Measurements from ENCODE around the gene ARFGAP3.
"Not testable (repeated sequence)": the region's sequence is repeated elsewhere in the genome, so short reads cannot be mapped to it uniquely, and the experiment has no call there.

Gene ARFGAP3

GRCh38 chr22:42793848-42794405 lies 63.1 kb downstream of the ARFGAP3 start:
- DNase-seq (ENCODE audit: low read depth), result no peak

- no peak for DNase-seq (ENCODE audit: low read depth)
Measured at GRCh38 chr22:42792909-42793847, 63.9 kb downstream of the ARFGAP3 start.

GRCh38 chr22:42792453-42792908 lies 64.6 kb downstream of the ARFGAP3 start:
- no peak for DNase-seq (ENCODE audit: low read depth)

- DNase-seq (ENCODE audit: low read depth), result no peak
Measured at GRCh38 chr22:42791721-42792452, 65.2 kb downstream of the ARFGAP3 start.

- no peak for DNase-seq (ENCODE audit: low read depth)
Measured at GRCh38 chr22:42788466-42788865, 68.6 kb downstream of the ARFGAP3 start.

GRCh38 chr22:42788021-42788420 lies 69.1 kb downstream of the ARFGAP3 start:
- DNase-seq (ENCODE audit: low read depth), result no peak

- no peak for DNase-seq (ENCODE audit: low read depth)
Measured at GRCh38 chr22:42787357-42787736, 69.7 kb downstream of the ARFGAP3 start.

GRCh38 chr22:42786606-42787356 lies 70.3 kb downstream of the ARFGAP3 start:
- no peak for DNase-seq (ENCODE audit: low read depth)

- DNase-seq (ENCODE audit: low read depth), result no peak
Measured at GRCh38 chr22:42785706-42786499, 71.2 kb downstream of the ARFGAP3 start.

- not testable (repeated sequence) for DNase-seq (ENCODE audit: low read depth)
Measured at GRCh38 chr22:42782306-42782705, 74.8 kb downstream of the ARFGAP3 start.

- DNase-seq (ENCODE audit: low read depth), result no peak
Measured at GRCh38 chr22:42780070-42780540, 77.0 kb downstream of the ARFGAP3 start.

GRCh38 chr22:42777126-42777525 lies 79.9 kb downstream of the ARFGAP3 start:
- DNase-seq (ENCODE audit: low read depth), result no peak

- no peak for DNase-seq (ENCODE audit: low read depth)
Measured at GRCh38 chr22:42773167-42773566, 83.9 kb downstream of the ARFGAP3 start.

GRCh38 chr22:42772647-42773046 lies 84.4 kb downstream of the ARFGAP3 start:
- no peak for DNase-seq (ENCODE audit: low read depth)

GRCh38 chr22:42770941-42771647 lies 86.0 kb downstream of the ARFGAP3 start:
- DNase-seq (ENCODE audit: low read depth), result no peak

GRCh38 chr22:42770448-42770726 lies 86.7 kb downstream of the ARFGAP3 start:
- DNase-seq (ENCODE audit: low read depth), result no peak

- no peak for DNase-seq (ENCODE audit: low read depth)
Measured at GRCh38 chr22:42769574-42770447, 87.3 kb downstream of the ARFGAP3 start.

- no peak for DNase-seq (ENCODE audit: low read depth)
Measured at GRCh38 chr22:42769238-42769573, 87.9 kb downstream of the ARFGAP3 start.

- DNase-seq (ENCODE audit: low read depth), result no peak
Measured at GRCh38 chr22:42768385-42769035, 88.6 kb downstream of the ARFGAP3 start.
